Kidney epithelial cell (primary cell): ENCODE measurements around the gene FANCC. TPM values are rescaled to one million over a fixed set of nuclear protein-coding genes. Genes with fewer than 3 reads are reported as not detected.

Experiments
- DNase-seq: peaks from one replicate; pipeline ENCODE4 v3.0.0-alpha.2; 2010; ENCODE audit warnings: low read depth
- H3K27me3 ChIP-seq: 2 replicates; pipeline ENCODE4 v1.6.0; 2011; ENCODE audit warnings: low read length; ENCODE audit not compliant: control insufficient read depth, insufficient read depth
- H3K36me3 ChIP-seq: 2 replicates; pipeline ENCODE4 v1.5.1; 2011; ENCODE audit warnings: low read length; ENCODE audit not compliant: control insufficient read depth, insufficient read depth
- H3K4me3 ChIP-seq: 2 replicates; pipeline ENCODE4 v1.5.1; 2011; ENCODE audit warnings: low read depth, mild to moderate bottlenecking, control low read depth, low read length
- CTCF ChIP-seq: IDR thresholded peaks from 2 replicates; pipeline ENCODE4 v1.5.1; 2011; ENCODE audit warnings: mild to moderate bottlenecking, moderate library complexity, low read length, control low read depth, inconsistent platforms; ENCODE audit not compliant: insufficient read depth, poor library complexity, severe bottlenecking
- total RNA-seq: library from RNA; depleted of rRNA; stranded (reverse); fragments of >200 nt; gene quantifications from 2 replicates; pipeline ENCODE4 v1.2.3, GENCODE V29; 2015

The FANCC gene
- total RNA-seq, 1 donor from 2014 or later: 6.1 TPM

DNA sequence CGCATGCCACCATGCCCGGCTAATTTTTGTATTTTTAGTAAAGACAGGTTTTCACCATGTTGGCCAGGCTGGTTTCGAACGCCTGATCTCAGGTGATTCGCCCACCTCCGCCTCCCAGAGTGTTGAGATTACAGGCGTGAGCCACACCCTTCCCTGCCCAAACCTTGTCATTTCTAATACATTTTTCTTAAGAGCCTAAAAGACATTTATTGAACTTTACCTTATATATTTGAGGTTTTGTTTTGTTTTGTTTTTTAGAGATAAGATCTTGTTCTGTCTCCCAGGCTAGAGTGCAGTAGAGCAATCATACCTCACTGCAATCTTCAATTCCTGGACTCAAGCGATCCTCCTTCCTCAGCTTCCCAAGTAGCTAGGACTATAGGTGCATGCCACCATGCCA lies 39.8 kb upstream of the FANCC start:
- no peak for DNase-seq
- H3K4me3 ChIP-seq: no peak overlapping the region
- no peaks in the 10 kb centered on the region for H3K36me3 ChIP-seq
- no peak for TF ChIP-seq CTCF
- no peaks in the 10 kb centered on the region for H3K27me3 ChIP-seq

GRCh38 chr9:95355500-95355899 lies 38.0 kb upstream of the FANCC start:
- DNase-seq: no peak
- Histone ChIP-seq H3K4me3 (no peak overlapping the region), H3K36me3 (no peaks in the 10 kb centered on the region), H3K27me3 (no peaks in the 10 kb centered on the region)
- no peak for TF ChIP-seq CTCF

GRCh38 chr9:95351051-95351450 lies 33.5 kb upstream of the FANCC start:
- Histone ChIP-seq H3K27me3 (peaks cover 13% of the 10 kb centered on the region), H3K4me3 (no peak overlapping the region), H3K36me3 (no peaks in the 10 kb centered on the region)
- DNase-seq: no peak
- no peak for TF ChIP-seq CTCF

DNA sequence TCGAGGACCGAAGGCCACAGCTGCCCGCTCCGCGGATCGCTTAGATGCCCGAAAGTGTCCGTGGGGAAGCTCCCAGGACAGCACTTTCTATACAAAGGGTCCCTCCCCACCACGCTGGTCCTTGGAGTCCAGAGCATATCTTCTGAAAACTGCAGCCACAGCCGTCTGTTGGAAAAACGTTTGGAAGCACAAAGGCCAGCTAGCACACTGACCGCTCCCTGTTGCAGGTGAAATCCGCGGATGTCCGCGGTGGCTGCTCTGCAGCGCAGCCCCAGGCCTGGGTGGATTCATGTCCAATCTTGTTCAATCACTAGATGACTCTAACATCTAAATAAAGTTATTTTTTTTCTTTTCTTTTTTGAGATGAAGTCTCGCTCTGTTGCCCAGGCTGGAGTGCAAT lies 32.8 kb upstream of the FANCC start:
- no peaks in the 10 kb centered on the region for H3K36me3 ChIP-seq
- no peak overlapping the region for H3K4me3 ChIP-seq
- peaks cover 13% of the 10 kb centered on the region for H3K27me3 ChIP-seq
- no peak for DNase-seq
- no peak for TF ChIP-seq CTCF

DNA sequence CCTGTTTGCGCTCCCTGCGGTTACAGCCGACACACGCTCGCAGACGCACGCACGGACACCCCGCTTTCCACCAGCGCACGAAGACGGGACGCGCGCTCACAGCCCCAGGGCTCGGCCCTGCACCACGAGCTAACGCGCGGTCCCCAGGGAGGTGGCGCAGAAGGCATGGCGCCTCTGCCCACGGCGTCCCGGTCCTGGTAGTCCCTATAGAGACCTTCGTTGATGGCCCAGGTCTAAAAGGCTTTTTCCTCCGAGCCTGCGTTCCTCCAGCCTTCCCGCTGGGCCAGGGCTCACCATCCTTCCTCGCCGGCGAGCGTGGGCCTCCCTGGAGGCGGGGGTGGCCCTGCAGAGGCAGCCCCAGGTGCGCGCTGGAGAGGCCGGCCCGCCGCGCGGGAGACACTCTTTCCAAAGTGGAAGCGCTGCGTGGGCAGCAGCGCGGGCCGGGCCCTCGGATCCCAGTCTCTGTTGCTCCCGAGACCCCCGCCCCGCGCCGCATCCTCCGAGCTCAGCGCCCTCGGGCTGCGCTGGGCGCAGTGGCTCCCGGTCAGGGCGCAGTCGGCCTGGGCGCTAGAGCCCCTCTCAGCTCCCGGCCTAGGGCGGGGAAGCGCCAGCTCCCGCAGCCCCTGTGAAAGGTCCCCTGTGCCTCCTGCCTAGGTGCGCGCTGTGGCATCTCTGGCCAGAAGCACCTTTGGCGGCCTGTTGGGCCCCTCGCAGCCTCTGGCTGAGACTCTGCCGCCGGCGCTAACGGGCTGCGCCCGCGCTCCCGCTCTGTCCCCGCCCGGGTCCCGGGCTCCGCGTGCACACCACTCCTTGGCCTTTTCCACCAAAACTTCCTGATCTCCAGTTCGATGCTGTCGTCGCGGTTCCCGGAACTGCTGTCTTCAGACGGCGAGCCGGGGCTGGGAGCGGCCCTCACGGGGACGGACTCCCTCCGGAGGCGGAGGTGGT lies 31.9 kb upstream of the FANCC start:
- TF ChIP-seq CTCF: no peak
- peak overlapping the region; percentile 31 for H3K4me3 ChIP-seq
- no peaks in the 10 kb centered on the region for H3K36me3 ChIP-seq
- DNase-seq: no peak
- peaks cover 13% of the 10 kb centered on the region for H3K27me3 ChIP-seq

GRCh38 chr9:95346021-95346420 lies 28.5 kb upstream of the FANCC start:
- peaks cover 13% of the 10 kb centered on the region for H3K27me3 ChIP-seq
- no peak overlapping the region for H3K4me3 ChIP-seq
- DNase-seq: no peak
- no peaks in the 10 kb centered on the region for H3K36me3 ChIP-seq
- TF ChIP-seq CTCF: no peak
